GM12865 (cell line): Measurements from ENCODE around the gene PDZD2.

Experiments
- DNase-seq: peaks from one replicate; pipeline ENCODE4 v3.0.0; 2010; ENCODE audit warnings: low read depth
- H3K4me3 ChIP-seq: 2 replicates; pipeline ENCODE4 v1.5.1; 2011; ENCODE audit warnings: mild to moderate bottlenecking, low read depth, low read length, control low read depth
- CTCF ChIP-seq: IDR thresholded peaks from 2 replicates; pipeline ENCODE4 v1.5.1; 2011; ENCODE audit warnings: low read length, control low read depth, low read depth, inconsistent platforms; ENCODE audit not compliant: insufficient read depth; ENCODE audit errors: missing control alignments

Gene PDZD2

GRCh38 chr5:31811210-31811609 lies 172.3 kb downstream of the PDZD2 start:
- no peak overlapping the region for H3K4me3 ChIP-seq
- TF ChIP-seq CTCF, result no peak
- no peak for DNase-seq

GRCh38 chr5:31815376-31815775 lies 176.4 kb downstream of the PDZD2 start:
- no peak overlapping the region for H3K4me3 ChIP-seq
- no peak for TF ChIP-seq CTCF
- no peak for DNase-seq

- no peak overlapping the region for H3K4me3 ChIP-seq
- DNase-seq, result no peak
- no peak for TF ChIP-seq CTCF
Observed at GRCh38 chr5:31819926-31820516, 181.1 kb downstream of the PDZD2 start.

- DNase-seq, result no peak
- no peak for TF ChIP-seq CTCF
- no peak overlapping the region for H3K4me3 ChIP-seq
Observed at GRCh38 chr5:31823472-31823871, 184.5 kb downstream of the PDZD2 start.

GRCh38 chr5:31824869-31825517 lies 186.1 kb downstream of the PDZD2 start:
- H3K4me3 ChIP-seq, result no peak overlapping the region
- TF ChIP-seq CTCF, result no peak

GRCh38 chr5:31825518-31826068 lies 186.7 kb downstream of the PDZD2 start:
- H3K4me3 ChIP-seq, result no peak overlapping the region
- peak; percentile 45 for TF ChIP-seq CTCF
- DNase-seq, result peak; percentile 53

More at GRCh38 chr5:31824869-31825517, 186.1 kb downstream of the PDZD2 start:
- no peak for DNase-seq

GRCh38 chr5:31827867-31828266 lies 188.9 kb downstream of the PDZD2 start:
- no peak for DNase-seq
- no peak overlapping the region for H3K4me3 ChIP-seq
- TF ChIP-seq CTCF, result no peak
